GM10248 (cell line): ENCODE measurements around the gene SLC6A18.
"Not testable (repeated sequence)": the region's sequence is repeated elsewhere in the genome, so short reads cannot be mapped to it uniquely, and the experiment has no call there.

Source experiments
- CTCF ChIA-PET: fragments of 300-600 bp; sonication (Branson Sonifier 250); formaldehyde crosslinking; extraction: SDS; loops from one replicate; lab custom pipeline; 2021; ENCODE audit warnings: antibody characterized with exemption; lab: Yijun Ruan, JAX
- POLR2A ChIA-PET: fragments of 350-650 bp; sonication (Branson Sonifier 250); formaldehyde crosslinking; extraction: SDS; loops from one replicate; lab custom pipeline; 2020; ENCODE audit warnings: antibody characterized with exemption; lab: Yijun Ruan, JAX
- DNase-seq: peaks from one replicate; pipeline ENCODE4 v3.0.0; 2012; ENCODE audit errors: extremely low spot score
- CTCF ChIP-seq: IDR thresholded peaks from 2 replicates; pipeline ENCODE4 v1.5.1; 2012; ENCODE audit warnings: mild to moderate bottlenecking, low read depth; ENCODE audit errors: extremely low read depth, missing control alignments, control extremely low read depth

Gene SLC6A18

GRCh38 chr5:1280177-1281037, 55.2 kb downstream of the SLC6A18 start:
- CTCF ChIA-PET, result no interaction called here
- no peak for TF ChIP-seq CTCF
- DNase-seq, result no peak
- POLR2A ChIA-PET, result no interaction called here

GRCh38 chr5:1281038-1281882, 56.1 kb downstream of the SLC6A18 start:
- CTCF ChIA-PET, result no interaction called here
- no peak for TF ChIP-seq CTCF
- no peak for DNase-seq
- POLR2A ChIA-PET, result no interaction called here

GRCh38 chr5:1282131-1282992, 57.2 kb downstream of the SLC6A18 start:
- DNase-seq, result no peak
- ChIA-PET POLR2A (no interaction called here), CTCF (interaction anchor here (0.6 kb wide), 1 partner anchor 335 kb away, joined by 3 read pairs; no protein-coding TSS in a partner anchor)
- TF ChIP-seq CTCF, result no peak

GRCh38 chr5:1282993-1283728, 58.0 kb downstream of the SLC6A18 start:
- POLR2A ChIA-PET, DNase-seq, CTCF ChIA-PET: not testable (repeated sequence)

- DNase-seq, CTCF ChIA-PET, POLR2A ChIA-PET: not testable (repeated sequence)
Observed at GRCh38 chr5:1283729-1284041, 58.5 kb downstream of the SLC6A18 start.

GRCh38 chr5:1284336-1284970, 59.3 kb downstream of the SLC6A18 start:
- ChIA-PET CTCF (interaction anchor here (0.7 kb wide), 1 partner anchor 12 kb away, joined by 3 read pairs; no protein-coding TSS in a partner anchor), POLR2A (interaction anchor here (0.7 kb wide), 1 partner anchor 11 kb away, joined by 6 read pairs; no protein-coding TSS in a partner anchor)
- DNase-seq, result not testable (repeated sequence)

GRCh38 chr5:1285141-1285540, 60.0 kb downstream of the SLC6A18 start:
- no peak for DNase-seq
- CTCF ChIA-PET, result interaction anchor here (0.7 kb wide), 1 partner anchor 11 kb away, joined by 3 read pairs; no protein-coding TSS in a partner anchor
- POLR2A ChIA-PET, result interaction anchor here (0.7 kb wide), 1 partner anchor 10 kb away, joined by 6 read pairs; no protein-coding TSS in a partner anchor
- no peak for TF ChIP-seq CTCF
